Psoas muscle (tissue), 8 donors: ENCODE data around the gene RFX8. TPM values are rescaled to one million over a fixed set of nuclear protein-coding genes. Genes with fewer than 3 reads are reported as not detected.
A peak's percentile ranks its signal among the peaks of the same experiment; 100 is the strongest.

ENCODE experiments used
- ATAC-seq, 4 donors: fragments of 200-7000 bp; cut with Tn5 transposase; one replicate each; pipeline ENCODE4 v1.9.1; 2020; ENCODE audit warnings: moderate library complexity in 3 of 4, mild to moderate bottlenecking in 2 of 4
- DNase-seq, 2 donors: peaks; one replicate each; pipeline ENCODE4 v3.0.0-alpha.2; 2020
- H3K27ac ChIP-seq: fragments of 200-600 bp; one replicate; pipeline ENCODE4 v1.8.0; 2022
- H3K27me3 ChIP-seq, 3 donors: fragments of 200-600 bp in 1 of 3; one replicate each; pipeline versions ENCODE4 v1.6.1 to v1.8.0; 2013 to 2022; ENCODE audit warnings: low read length in 2 of 3, mild to moderate bottlenecking in 2 of 3, moderate library complexity in 1 of 3; ENCODE audit not compliant: insufficient read depth in 3 of 3
- H3K36me3 ChIP-seq, 2 donors: fragments of 200-600 bp in 1 of 2; one replicate each; pipeline versions ENCODE4 v1.6.1 to v1.8.0; 2013 to 2022; ENCODE audit warnings: low read depth in 1 of 2, mild to moderate bottlenecking in 1 of 2, moderate library complexity in 1 of 2; ENCODE audit not compliant: insufficient read depth in 1 of 2
- H3K4me1 ChIP-seq: fragments of 200-600 bp; one replicate; pipeline ENCODE4 v1.8.0; 2022
- H3K4me3 ChIP-seq: fragments of 200-600 bp; one replicate; pipeline ENCODE4 v1.8.0; 2022; ENCODE audit warnings: mild to moderate bottlenecking
- H3K9me3 ChIP-seq: fragments of 200-600 bp; one replicate; pipeline ENCODE4 v1.8.0; 2022
- CTCF ChIP-seq: fragments of 200-600 bp; IDR thresholded peaks from one replicate; pipeline ENCODE4 v1.8.0; 2022; ENCODE audit warnings: antibody characterized with exemption
- WGBS, 3 donors: extraction: QIAGEN DNeasy Blood & Tissue Kit; methylation state at CpG; one replicate each; pipeline versions ENCODE4 v1.1.6 to v1.1.7; 2013; 5-methylcytosine and 5-hydroxymethylcytosine counted together
- intact Hi-C, 2 donors: fragments of 100-400 bp; cut with DNase I; formaldehyde crosslinking; loops; one replicate each; pipeline versions ENCODE4 v1.11.0 to v1.14.2; 2022
- long read RNA-seq, 2 donors: library from polyadenylated mRNA; unstranded; transcript quantifications; one replicate each; pipeline ENCODE4 v2.0.0, GENCODE V29; 2021
- polyA plus RNA-seq, 3 donors: library from polyadenylated mRNA; stranded (reverse); fragments of 200-250 nt; gene quantifications; one replicate each; pipeline ENCODE4 v1.2.3, GENCODE V29; 2013
- total RNA-seq, 4 donors: library from RNA; stranded (reverse); fragmentation: NEBNext Ultra II Directional in 2 of 4; extraction: Animal tissue kit (Norgen Biotek cat#: 25700) in 2 of 4; gene quantifications; one replicate each; pipeline versions ENCODE4 v1.2.1 to v1.2.4, GENCODE V29; 2021 to 2023
- donor health status: healthy with polysubstance abuse.
- donor health status: DM: no; HTN: no; CAD: no; lungs with moderate emphysema.
- donor health status: Bipolar disorder and iron deficiency.
- donor health status: healthy.
- donor health status: DM: yes; HTN: yes; CAD: no.
- donor health status: DM: no; HTN: no; CAD: no.
- donor health status: DM: no; HTN: no; CAD: no.
- donor health status: DM: yes; HTN: yes; CAD: no.

The RFX8 gene
- under 1 TPM in 1 of 4 donors, not detected in 3; 0.12 TPM for total RNA-seq
- under 1 TPM in 2 of 3 donors, not detected in 1; 0.03 to 0.29 TPM for polyA plus RNA-seq
- long read RNA-seq, donor 1, partial matches to known transcripts, result 0 of 1 reads
- long read RNA-seq, donor 1, other reads (novel, unspliced or antisense), result 1 of 1 reads
- long read RNA-seq, donor 2, result 0 reads

- H3K4me3 ChIP-seq, result peak within 1 kb of the TSS; percentile 74
- ATAC-seq, result peak in 1 of 4 donors; percentile 50
- intact Hi-C loops, result no loop called here
- DNase-seq, result peak in 1 of 2 donors; percentile 20
- peaks cover 4% of the 10 kb centered on the region for H3K4me1 ChIP-seq
- H3K27me3 ChIP-seq, result peaks cover 0 to 14% (median 3%) of the 10 kb centered on the region in 3 donors
- TF ChIP-seq CTCF, result no peak
- H3K36me3 ChIP-seq, result no peaks in the 10 kb centered on the region
- peak within 1 kb of the TSS; percentile 66 for H3K27ac ChIP-seq
- WGBS, 3 donors, result 45 to 62% (median 51%) methylated on average over 20 of the region's 20 CpGs
- H3K9me3 ChIP-seq, result no peaks in the 10 kb centered on the region
These were observed at the start of gene RFX8 for GRCh38 chr2:101474731-101475384. Gene RFX8, minus strand, starts transcription at chr2:101475112. Its CDS starts 8,264 bp downstream, at chr2:101466848.

GRCh38 chr2:101521487-101521886 is 46.6 kb upstream of the RFX8 start:
- 85 to 92% (median 87%) methylated on average over 8 of the region's 8 CpGs for WGBS, 3 donors
- no peak overlapping the region for H3K4me3 ChIP-seq
- no peaks in the 10 kb centered on the region for H3K36me3 ChIP-seq
- DNase-seq (no peak), ATAC-seq (no peak)
- H3K27ac ChIP-seq, result no peak overlapping the region
- intact Hi-C loops, result loop anchor here in 1 of 2 donors (2.0 to 5.0 kb wide), 2 partner anchors 94 to 307 kb away; no protein-coding TSS in a partner anchor
- H3K27me3 ChIP-seq, result no peaks in the 10 kb centered on the region
- peaks cover 12% of the 10 kb centered on the region for H3K4me1 ChIP-seq
- H3K9me3 ChIP-seq, result no peaks in the 10 kb centered on the region
- TF ChIP-seq CTCF, result no peak

GRCh38 chr2:101520246-101520645 is 45.3 kb upstream of the RFX8 start:
- WGBS, 3 donors, result 55 to 69% (median 57%) methylated on average over 3 of the region's 3 CpGs
- intact Hi-C loops, result loop anchor here in 1 of 2 donors (2.0 to 5.0 kb wide), 2 partner anchors 93 to 309 kb away; no protein-coding TSS in a partner anchor
- H3K27ac ChIP-seq, result no peak overlapping the region
- ATAC-seq (no peak), DNase-seq (no peak)
- H3K4me3 ChIP-seq, result no peak overlapping the region
- no peaks in the 10 kb centered on the region for H3K9me3 ChIP-seq
- no peaks in the 10 kb centered on the region for H3K36me3 ChIP-seq
- no peak for TF ChIP-seq CTCF
- H3K27me3 ChIP-seq, result no peaks in the 10 kb centered on the region
- peaks cover 8% of the 10 kb centered on the region for H3K4me1 ChIP-seq

- Histone ChIP-seq H3K27me3 (no peaks in the 10 kb centered on the region), H3K9me3 (no peaks in the 10 kb centered on the region), H3K4me1 (no peaks in the 10 kb centered on the region), H3K27ac (no peak overlapping the region), H3K4me3 (peak overlapping the region; percentile 12), H3K36me3 (no peaks in the 10 kb centered on the region)
- intact Hi-C loops, result loop anchor here in 1 of 2 donors (5.0 kb wide), 2 partner anchors 38 to 178 kb away; partner anchors contain the start of gene MAP4K4
- DNase-seq (peak in 1 of 2 donors; percentile 33), ATAC-seq (peak; percentile 76 to 94 (median 82))
- WGBS, 3 donors, result 34 to 41% (median 36%) methylated on average over 16 of the region's 16 CpGs
- peak; percentile 40 for TF ChIP-seq CTCF
These were observed 43.9 kb upstream of the RFX8 start for GRCh38 chr2:101518578-101519492.
